Spleen (tissue), 11 donors: Measurements from ENCODE around the gene CUEDC1. TPM values are rescaled to one million over a fixed set of nuclear protein-coding genes. Genes with fewer than 3 reads are reported as not detected.

Source experiments
- DNase-seq: peaks from one replicate; pipeline ENCODE4 v3.0.0-alpha.2; 2020
- H3K27ac ChIP-seq, 8 donors: fragments of 200-600 bp; sonication (generic) in 7 of 8; 1 replicate in 4 of 8; 2 replicates in 4 of 8; pipeline versions ENCODE4 v1.5.0 to v1.8.0; 2016 to 2021; ENCODE audit warnings: inconsistent platforms in 4 of 8, mild to moderate bottlenecking in 4 of 8, moderate library complexity in 1 of 8
- H3K27me3 ChIP-seq, 7 donors: fragments of 200-600 bp; sonication (generic) in 6 of 7; replicated peaks in 1 of 7; 1 replicate in 4 of 7; 2 replicates in 3 of 7; pipeline versions ENCODE4 v1.5.0 to v1.8.0; 2016 to 2021; ENCODE audit warnings: inconsistent platforms in 3 of 7, mild to moderate bottlenecking in 1 of 7
- H3K36me3 ChIP-seq, 6 donors: fragments of 200-600 bp; sonication (generic) in 5 of 6; 1 replicate in 4 of 6; 2 replicates in 2 of 6; pipeline versions ENCODE4 v1.5.0 to v1.8.0; 2016 to 2021; ENCODE audit warnings: inconsistent platforms in 2 of 6
- H3K4me1 ChIP-seq, 6 donors: fragments of 200-600 bp; sonication (generic) in 5 of 6; 1 replicate in 3 of 6; 2 replicates in 3 of 6; pipeline versions ENCODE4 v1.5.0 to v1.8.0; 2016 to 2021; ENCODE audit warnings: inconsistent platforms in 3 of 6
- H3K4me3 ChIP-seq, 8 donors: fragments of 200-600 bp; sonication (generic) in 7 of 8; 1 replicate in 4 of 8; 2 replicates in 4 of 8; pipeline versions ENCODE4 v1.5.0 to v1.8.0; 2016 to 2021; ENCODE audit warnings: inconsistent platforms in 4 of 8, mild to moderate bottlenecking in 4 of 8, moderate library complexity in 2 of 8
- H3K9me3 ChIP-seq, 8 donors: fragments of 200-600 bp; sonication (generic) in 7 of 8; 1 replicate in 4 of 8; 2 replicates in 4 of 8; pipeline versions ENCODE4 v1.5.0 to v1.8.0; 2016 to 2021; ENCODE audit warnings: inconsistent platforms in 4 of 8
- CTCF ChIP-seq, 11 experiments: fragments of 200-600 bp in 7 of 11; fragments of 450-650 bp in 4 of 11; sonication (generic) in 4 of 11; IDR thresholded peaks in 8 of 11; conservative IDR thresholded peaks in 3 of 11; 1 replicate in 7 of 11; 2 replicates in 4 of 11; pipeline versions ENCODE4 v1.4.0 to v1.8.0; 2016 to 2021; ENCODE audit warnings: antibody characterized with exemption in 11 of 11, inconsistent platforms in 4 of 11, mild to moderate bottlenecking in 1 of 11
- POLR2A ChIP-seq, 3 donors: fragments of 450-650 bp; IDR thresholded peaks; one replicate each; pipeline ENCODE4 v1.5.1; 2017; ENCODE audit warnings: antibody characterized with exemption in 3 of 3, mild to moderate bottlenecking in 1 of 3
- POLR2AphosphoS5 ChIP-seq, 3 donors: sonication (generic); formaldehyde crosslinking; IDR thresholded peaks; one replicate each; pipeline ENCODE4 v1.5.1; 2017; ENCODE audit warnings: antibody characterized with exemption in 3 of 3
- WGBS, 5 donors: extraction: QIAGEN DNeasy Blood & Tissue Kit in 3 of 5; methylation state at CpG; one replicate each; pipeline versions ENCODE4 v1.1.5 to v1.1.7; 2013 to 2018; 5-methylcytosine and 5-hydroxymethylcytosine counted together
- intact Hi-C: fragments of 100-400 bp; cut with DNase I; formaldehyde crosslinking; loops from one replicate; pipeline ENCODE4 v1.15.0; 2023; ENCODE audit warnings: low total_unique reads
- polyA plus RNA-seq, 3 donors: library from polyadenylated mRNA; stranded (reverse); fragments of 200-250 nt; gene quantifications; one replicate each; pipeline ENCODE4 v1.2.1, GENCODE V29; 2013
- total RNA-seq, 7 donors: library from RNA; depleted of rRNA in 3 of 7; stranded (reverse); fragments of >200 nt in 3 of 7; fragmentation: NEBNext Ultra II Directional in 4 of 7; extraction: Animal tissue kit (Norgen Biotek cat#: 25700) in 4 of 7; gene quantifications; one replicate each; pipeline versions ENCODE4 v1.1.0 to v1.2.1, GENCODE V29; 2016 to 2021
- donor health status: healthy with polysubstance abuse.
- donor health status: DM: no; HTN: no; CAD: no; lungs with moderate emphysema.
- donor health status: DM: no; HTN: no; CAD: no.
- donor health status: Bipolar disorder and iron deficiency.
- donor health status: healthy.
- donor health status: DM: no; HTN: no; CAD: no.
- donor health status: DM: yes; HTN: yes; CAD: no.

Gene CUEDC1
- total and polyA plus RNA-seq, 10 donors = 5.4 to 23.5 (median 15.6) TPM

- Histone ChIP-seq H3K4me1 (peaks cover 26 to 80% (median 62%) of the 10 kb centered on the region in 6 donors), H3K27me3 (no peaks in the 10 kb centered on the region), H3K4me3 (no peak overlapping the region), H3K9me3 (no peaks in the 10 kb centered on the region), H3K27ac (no peak overlapping the region), H3K36me3 (peaks cover 0 to 84% (median 51%) of the 10 kb centered on the region in 6 donors)
- whole genome bisulfite sequencing, 5 donors = 71 to 81% (median 77%) methylated on average over 4 of the region's 4 CpGs
- intact Hi-C loops = loop anchor here (10.0 kb wide), 1 partner anchor 82 kb away; the partner anchor contains the start of gene DYNLL2
- DNase-seq = no peak
- TF ChIP-seq POLR2AphosphoS5 (IDR thresholded peaks at IDR 0.05) = no peak
- no peak for TF ChIP-seq POLR2A (IDR thresholded peaks at IDR 0.05)
- no peak for TF ChIP-seq CTCF (IDR thresholded peaks at IDR 0.05 in 8 of 11, conservative IDR thresholded peaks at IDR 0.05 in 3 of 11)
Measured at GRCh38 chr17:58002154-58002948, 47.1 kb upstream of the CUEDC1 start.

GRCh38 chr17:58001461-58002124 is 46.4 kb upstream of the CUEDC1 start:
- intact Hi-C loops = loop anchor here (10.0 kb wide), 1 partner anchor 83 kb away; the partner anchor contains the start of gene DYNLL2
- H3K36me3 ChIP-seq = peaks cover 0 to 92% (median 53%) of the 10 kb centered on the region in 6 donors

GRCh38 chr17:57999496-58000017 is 44.3 kb upstream of the CUEDC1 start:
- no peaks in the 10 kb centered on the region for H3K9me3 ChIP-seq
- intact Hi-C loops = loop anchor here (2.0 to 10.0 kb wide), 3 partner anchors 85 to 141 kb away; partner anchors contain the start of gene DYNLL2
- H3K36me3 ChIP-seq = peaks cover 0 to 80% (median 42%) of the 10 kb centered on the region in 6 donors
- no peak overlapping the region for H3K4me3 ChIP-seq
- DNase-seq = no peak
- H3K27ac ChIP-seq = peak overlapping the region in 1 of 8 donors; percentile 19
- no peaks in the 10 kb centered on the region for H3K27me3 ChIP-seq
- peaks cover 11 to 77% (median 56%) of the 10 kb centered on the region in 6 donors for H3K4me1 ChIP-seq
- 85 to 92% (median 88%) methylated on average over 1 of the region's 1 CpG for WGBS, 5 donors
- TF ChIP-seq CTCF (IDR thresholded peaks at IDR 0.05 in 8 of 11, conservative IDR thresholded peaks at IDR 0.05 in 3 of 11) (peak; percentile 62 to 90 (median 85)), POLR2A (IDR thresholded peaks at IDR 0.05) (no peak)

More at GRCh38 chr17:58001461-58002124, 46.4 kb upstream of the CUEDC1 start:
- no peak for DNase-seq
- Histone ChIP-seq H3K4me3 (no peak overlapping the region), H3K27ac (no peak overlapping the region), H3K9me3 (no peaks in the 10 kb centered on the region), H3K27me3 (no peaks in the 10 kb centered on the region), H3K4me1 (peaks cover 26 to 80% (median 62%) of the 10 kb centered on the region in 6 donors)
- WGBS, 5 donors = 42 to 64% (median 54%) methylated on average over 1 of the region's 1 CpG
- TF ChIP-seq POLR2AphosphoS5 (IDR thresholded peaks at IDR 0.05) (no peak), POLR2A (IDR thresholded peaks at IDR 0.05) (no peak), CTCF (IDR thresholded peaks at IDR 0.05 in 8 of 11, conservative IDR thresholded peaks at IDR 0.05 in 3 of 11) (no peak)
